Tibial artery (tissue), 4 donors: ENCODE results near the gene ADAM15.

ENCODE experiments used
- DNase-seq, 2 donors: peaks; one replicate each; pipeline ENCODE4 v3.0.0-alpha.2; 2019
- H3K27ac ChIP-seq, 2 donors: fragments of 200-600 bp; sonication (generic) in 1 of 2; 1 replicate in 1 of 2; 2 replicates in 1 of 2; pipeline ENCODE4 v1.5.1; 2018 to 2019; ENCODE audit warnings: mild to moderate bottlenecking in 1 of 2
- H3K27me3 ChIP-seq, 2 donors: fragments of 200-600 bp; sonication (generic) in 1 of 2; one replicate each; pipeline versions ENCODE4 v1.5.1 to v1.6.0; 2016 to 2019
- H3K36me3 ChIP-seq, 3 donors: fragments of 200-600 bp; sonication (generic) in 2 of 3; one replicate each; pipeline ENCODE4 v1.5.1; 2016 to 2019; ENCODE audit warnings: mild to moderate bottlenecking in 2 of 3
- H3K4me1 ChIP-seq, 4 donors: fragments of 200-600 bp; sonication (generic) in 2 of 4; 1 replicate in 3 of 4; 2 replicates in 1 of 4; pipeline ENCODE4 v1.5.1; 2016 to 2019
- H3K4me3 ChIP-seq, 2 donors: fragments of 200-600 bp; sonication (generic) in 1 of 2; 1 replicate in 1 of 2; 2 replicates in 1 of 2; pipeline ENCODE4 v1.5.1; 2018 to 2019; ENCODE audit warnings: mild to moderate bottlenecking in 2 of 2
- H3K9me3 ChIP-seq, 3 donors: fragments of 200-600 bp; sonication (generic) in 1 of 3; one replicate each; pipeline ENCODE4 v1.5.1; 2016 to 2019
- intact Hi-C: fragments of 100-400 bp; cut with DNase I; formaldehyde crosslinking; loops from one replicate; pipeline ENCODE4 v1.15.0; 2023; ENCODE audit warnings: low total_unique reads
- TF ChIP-seq, protein P1 (sequence below), 2 experiments: fragments of 200-600 bp in 1 of 2; fragments of 450-650 bp in 1 of 2; IDR thresholded peaks; one replicate each; pipeline ENCODE4 v1.5.1; 2017 to 2019; ENCODE audit warnings: antibody characterized with exemption in 2 of 2, mild to moderate bottlenecking in 1 of 2, moderate library complexity in 1 of 2

Gene ADAM15

GRCh38 chr1:155075535-155075934 is 24.4 kb downstream of the ADAM15 start:
- H3K27me3 ChIP-seq, result peaks cover 4 to 17% of the 10 kb centered on the region in 2 donors
- intact Hi-C loops, result no loop called here
- peaks cover 0 to 38% (median 29%) of the 10 kb centered on the region in 4 donors for H3K4me1 ChIP-seq
- H3K36me3 ChIP-seq, result no peaks in the 10 kb centered on the region
- no peak overlapping the region for H3K4me3 ChIP-seq
- TF ChIP-seq, protein P1, sequence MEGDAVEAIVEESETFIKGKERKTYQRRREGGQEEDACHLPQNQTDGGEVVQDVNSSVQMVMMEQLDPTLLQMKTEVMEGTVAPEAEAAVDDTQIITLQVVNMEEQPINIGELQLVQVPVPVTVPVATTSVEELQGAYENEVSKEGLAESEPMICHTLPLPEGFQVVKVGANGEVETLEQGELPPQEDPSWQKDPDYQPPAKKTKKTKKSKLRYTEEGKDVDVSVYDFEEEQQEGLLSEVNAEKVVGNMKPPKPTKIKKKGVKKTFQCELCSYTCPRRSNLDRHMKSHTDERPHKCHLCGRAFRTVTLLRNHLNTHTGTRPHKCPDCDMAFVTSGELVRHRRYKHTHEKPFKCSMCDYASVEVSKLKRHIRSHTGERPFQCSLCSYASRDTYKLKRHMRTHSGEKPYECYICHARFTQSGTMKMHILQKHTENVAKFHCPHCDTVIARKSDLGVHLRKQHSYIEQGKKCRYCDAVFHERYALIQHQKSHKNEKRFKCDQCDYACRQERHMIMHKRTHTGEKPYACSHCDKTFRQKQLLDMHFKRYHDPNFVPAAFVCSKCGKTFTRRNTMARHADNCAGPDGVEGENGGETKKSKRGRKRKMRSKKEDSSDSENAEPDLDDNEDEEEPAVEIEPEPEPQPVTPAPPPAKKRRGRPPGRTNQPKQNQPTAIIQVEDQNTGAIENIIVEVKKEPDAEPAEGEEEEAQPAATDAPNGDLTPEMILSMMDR (IDR thresholded peaks at IDR 0.05), result no peak
- no peak overlapping the region for H3K27ac ChIP-seq
- no peak for DNase-seq
- H3K9me3 ChIP-seq, result no peaks in the 10 kb centered on the region

- Histone ChIP-seq H3K27me3 (peaks cover 9 to 26% of the 10 kb centered on the region in 2 donors), H3K9me3 (no peaks in the 10 kb centered on the region), H3K27ac (no peak overlapping the region), H3K4me1 (peaks cover 0 to 40% (median 31%) of the 10 kb centered on the region in 4 donors), H3K36me3 (no peaks in the 10 kb centered on the region), H3K4me3 (no peak overlapping the region)
- no peak for DNase-seq
- intact Hi-C loops, result no loop called here
- TF ChIP-seq, protein P1 (IDR thresholded peaks at IDR 0.05), result no peak
Measured at GRCh38 chr1:155076371-155076770, 25.3 kb downstream of the ADAM15 start.

- no peak for DNase-seq
- H3K27me3 ChIP-seq, result peaks cover 9 to 36% of the 10 kb centered on the region in 2 donors
- TF ChIP-seq, protein P1 (IDR thresholded peaks at IDR 0.05), result no peak
- peaks cover 0 to 48% (median 39%) of the 10 kb centered on the region in 4 donors for H3K4me1 ChIP-seq
- H3K9me3 ChIP-seq, result no peaks in the 10 kb centered on the region
- no peak overlapping the region for H3K27ac ChIP-seq
- intact Hi-C loops, result no loop called here
- no peaks in the 10 kb centered on the region for H3K36me3 ChIP-seq
- H3K4me3 ChIP-seq, result no peak overlapping the region
Measured at GRCh38 chr1:155077346-155077745, 26.2 kb downstream of the ADAM15 start.

- DNase-seq, result no peak
- Histone ChIP-seq H3K27me3 (peaks cover 9 to 41% of the 10 kb centered on the region in 2 donors), H3K36me3 (no peaks in the 10 kb centered on the region), H3K9me3 (no peaks in the 10 kb centered on the region), H3K4me3 (no peak overlapping the region), H3K4me1 (peaks cover 0 to 53% (median 43%) of the 10 kb centered on the region in 4 donors), H3K27ac (no peak overlapping the region)
- TF ChIP-seq, protein P1 (IDR thresholded peaks at IDR 0.05), result no peak
- intact Hi-C loops, result no loop called here
Measured at GRCh38 chr1:155077758-155078445, 26.8 kb downstream of the ADAM15 start.

DNA sequence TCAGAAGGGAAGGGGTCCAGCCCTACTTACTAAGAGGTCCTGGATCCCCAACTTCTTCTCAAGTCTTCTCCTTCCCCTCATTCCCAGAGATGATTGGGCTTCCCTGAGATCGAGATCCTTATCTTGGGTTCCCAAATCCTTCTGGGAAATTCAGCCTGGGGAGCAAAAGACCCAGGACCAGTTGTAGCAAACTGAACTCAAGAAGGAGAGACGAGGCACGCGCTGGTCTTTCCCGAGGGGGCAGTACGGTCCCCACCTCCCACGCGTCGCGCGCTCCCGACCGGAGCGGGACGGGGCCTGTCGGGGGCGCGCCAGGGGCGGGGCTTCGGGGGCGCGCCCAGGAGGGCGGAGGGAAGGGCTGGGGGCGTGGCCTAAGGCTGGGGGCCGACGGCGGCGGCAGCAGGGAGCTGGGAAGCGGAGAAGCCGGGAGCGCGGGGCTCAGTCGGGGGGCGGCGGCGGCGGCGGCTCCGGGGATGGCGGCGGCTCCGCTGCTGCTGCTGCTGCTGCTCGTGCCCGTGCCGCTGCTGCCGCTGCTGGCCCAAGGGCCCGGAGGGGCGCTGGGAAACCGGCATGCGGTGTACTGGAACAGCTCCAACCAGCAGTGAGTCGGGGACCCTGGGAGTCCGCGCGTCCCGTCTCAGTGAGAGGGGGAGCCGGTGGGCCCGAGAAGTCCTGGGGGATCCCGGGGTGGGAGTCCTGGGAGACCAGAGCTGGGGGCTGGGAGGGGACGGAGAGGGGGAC is 27.5 kb downstream of the ADAM15 start, which contains the start of gene EFNA3:
TSS of gene EFNA3 (plus strand) at position 369 of the 741 bp plus-strand sequence. CDS start at position 474, 105 bp downstream.
- Histone ChIP-seq H3K36me3 (no peaks in the 10 kb centered on the region), H3K9me3 (no peaks in the 10 kb centered on the region), H3K27ac (no peak within 1 kb of the TSS), H3K27me3 (peaks cover 9 to 48% of the 10 kb centered on the region in 2 donors), H3K4me1 (peaks cover 0 to 61% (median 44%) of the 10 kb centered on the region in 4 donors), H3K4me3 (peak within 1 kb of the TSS; percentile 41 to 56)
- intact Hi-C loops, result no loop called here
- TF ChIP-seq, protein P1 (IDR thresholded peaks at IDR 0.05), result no peak
- peak in 1 of 2 donors; percentile 81 for DNase-seq
